Measurements from ENCODE around the gene MX2.

Gene MX2

GRCh38 chr21:41442481-41443186 lies 80.8 kb downstream of the MX2 start:
- DNase-seq, result no peak

GRCh38 chr21:41443562-41443961 lies 81.7 kb downstream of the MX2 start:
- DNase-seq, result no peak

GRCh38 chr21:41444703-41445464 lies 83.1 kb downstream of the MX2 start:
- no peak for DNase-seq

GRCh38 chr21:41445465-41445862 lies 83.6 kb downstream of the MX2 start:
- DNase-seq, result no peak

GRCh38 chr21:41446586-41446985 lies 84.8 kb downstream of the MX2 start:
- no peak for DNase-seq

GRCh38 chr21:41447356-41447755 lies 85.5 kb downstream of the MX2 start:
- no peak for DNase-seq

- DNase-seq, result no peak
Observed at GRCh38 chr21:41449613-41450012, 87.8 kb downstream of the MX2 start.

- no peak for DNase-seq
Observed at GRCh38 chr21:41451753-41452676, 90.2 kb downstream of the MX2 start.

GRCh38 chr21:41453198-41453597 lies 91.4 kb downstream of the MX2 start:
- DNase-seq, result no peak

GRCh38 chr21:41453761-41454160 lies 91.9 kb downstream of the MX2 start:
- DNase-seq, result no peak

- no peak for DNase-seq
Observed at GRCh38 chr21:41458121-41458520, 96.3 kb downstream of the MX2 start.

GRCh38 chr21:41458559-41458958 lies 96.7 kb downstream of the MX2 start:
- DNase-seq, result no peak
